GM20000 (cell line): ENCODE results near the gene SCO2.

Experiments
- DNase-seq: peaks from one replicate; pipeline ENCODE4 v3.0.0; 2012; ENCODE audit warnings: low spot score
- CTCF ChIP-seq: IDR thresholded peaks from 2 replicates; pipeline ENCODE4 v1.5.1; 2012; ENCODE audit warnings: mild to moderate bottlenecking, control low read depth; ENCODE audit errors: extremely low read depth, missing control alignments

Gene SCO2

GRCh38 chr22:50524676-50525103, 708 bp downstream of the SCO2 start:
- no peak for DNase-seq

GRCh38 chr22:50523806-50524675, 1.4 kb downstream of the SCO2 start:
- no peak for DNase-seq
- TF ChIP-seq CTCF: no peak

More at GRCh38 chr22:50524676-50525103, 708 bp downstream of the SCO2 start:
- no peak for TF ChIP-seq CTCF

- TF ChIP-seq CTCF: no peak
- DNase-seq: no peak
Observed at GRCh38 chr22:50523458-50523805, 2.0 kb downstream of the SCO2 start.

- DNase-seq: no peak
- no peak for TF ChIP-seq CTCF
Observed at GRCh38 chr22:50522806-50523438, 2.5 kb downstream of the SCO2 start.

- DNase-seq: no peak
- TF ChIP-seq CTCF: no peak
Observed at GRCh38 chr22:50522208-50522805, 3.1 kb downstream of the SCO2 start.

- no peak for TF ChIP-seq CTCF
- DNase-seq: no peak
Observed at GRCh38 chr22:50521710-50522109, 3.7 kb downstream of the SCO2 start.
